HG03159 (cell line): Measurements from ENCODE around the gene UBALD2.
"Not testable (repeated sequence)": the region's sequence is repeated elsewhere in the genome, so short reads cannot be mapped to it uniquely, and the experiment has no call there.

Source experiments
- ATAC-seq: cut with Tn5 transposase; IDR thresholded peaks from one replicate; pipeline ENCODE4 v1.9.1; 2021; ENCODE audit warnings: mild to moderate bottlenecking, moderate library complexity; ENCODE audit not compliant: unreplicated experiment

Gene UBALD2

DNA sequence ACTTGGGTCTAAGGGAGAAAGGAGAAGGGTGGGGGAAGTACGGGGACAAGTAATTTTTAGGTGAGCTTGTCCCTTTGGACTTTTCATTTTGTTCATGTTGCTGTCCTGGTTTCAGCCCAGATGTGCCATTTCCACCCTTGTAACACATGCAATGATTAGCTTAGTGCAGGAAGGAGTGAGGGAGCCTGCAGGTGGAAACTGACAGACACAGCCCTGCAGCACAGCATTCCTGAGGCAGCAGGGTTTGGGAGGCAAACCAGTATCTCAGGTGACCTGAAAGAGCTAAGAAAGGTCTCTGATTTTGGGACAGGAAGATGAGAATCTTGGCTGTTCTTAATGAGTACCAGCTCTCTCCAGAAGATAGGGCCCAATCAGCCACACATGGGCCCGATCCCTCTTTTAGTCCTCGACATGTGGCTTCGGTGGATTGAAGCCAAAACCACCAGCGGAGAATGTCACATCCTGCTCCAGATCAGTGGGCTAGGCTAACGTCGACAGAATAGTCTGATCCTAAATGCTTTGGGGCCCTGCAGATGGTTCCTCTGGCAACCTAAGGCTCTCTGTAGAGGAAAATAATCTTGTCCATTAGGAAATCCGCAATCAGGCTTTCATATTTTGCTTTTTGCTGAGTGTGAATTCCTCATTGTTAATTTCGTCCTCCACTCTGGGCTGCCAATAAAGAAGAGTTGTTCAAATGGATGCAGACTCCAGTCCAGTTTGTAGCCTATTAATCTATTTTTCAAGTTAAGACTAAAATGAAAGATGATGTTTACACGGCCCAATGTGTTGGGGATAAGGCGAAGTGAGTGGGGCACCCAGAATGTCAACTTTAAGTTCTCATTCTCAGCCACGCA is 21.1 kb upstream of the UBALD2 start:
- no peak for ATAC-seq

DNA sequence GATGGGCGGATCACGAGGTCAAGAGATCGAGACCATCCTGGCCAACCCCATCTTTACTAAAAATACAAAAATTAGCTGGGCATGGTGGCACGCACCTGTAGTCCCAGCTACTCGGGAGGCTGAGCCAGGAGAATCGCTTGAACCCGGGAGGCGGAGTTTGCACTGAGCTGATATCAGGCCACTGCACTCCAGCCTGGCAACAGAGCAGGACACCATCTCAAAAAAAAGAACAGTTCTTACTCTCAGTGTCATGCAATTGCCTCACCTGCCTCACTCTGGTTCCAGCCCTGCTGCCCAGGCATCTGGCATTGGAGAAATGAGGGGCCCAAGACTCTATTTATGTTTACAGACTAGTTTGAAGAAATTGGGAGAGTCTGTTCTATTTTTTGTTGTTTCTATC is 20.4 kb upstream of the UBALD2 start:
- ATAC-seq = not testable (repeated sequence)

DNA sequence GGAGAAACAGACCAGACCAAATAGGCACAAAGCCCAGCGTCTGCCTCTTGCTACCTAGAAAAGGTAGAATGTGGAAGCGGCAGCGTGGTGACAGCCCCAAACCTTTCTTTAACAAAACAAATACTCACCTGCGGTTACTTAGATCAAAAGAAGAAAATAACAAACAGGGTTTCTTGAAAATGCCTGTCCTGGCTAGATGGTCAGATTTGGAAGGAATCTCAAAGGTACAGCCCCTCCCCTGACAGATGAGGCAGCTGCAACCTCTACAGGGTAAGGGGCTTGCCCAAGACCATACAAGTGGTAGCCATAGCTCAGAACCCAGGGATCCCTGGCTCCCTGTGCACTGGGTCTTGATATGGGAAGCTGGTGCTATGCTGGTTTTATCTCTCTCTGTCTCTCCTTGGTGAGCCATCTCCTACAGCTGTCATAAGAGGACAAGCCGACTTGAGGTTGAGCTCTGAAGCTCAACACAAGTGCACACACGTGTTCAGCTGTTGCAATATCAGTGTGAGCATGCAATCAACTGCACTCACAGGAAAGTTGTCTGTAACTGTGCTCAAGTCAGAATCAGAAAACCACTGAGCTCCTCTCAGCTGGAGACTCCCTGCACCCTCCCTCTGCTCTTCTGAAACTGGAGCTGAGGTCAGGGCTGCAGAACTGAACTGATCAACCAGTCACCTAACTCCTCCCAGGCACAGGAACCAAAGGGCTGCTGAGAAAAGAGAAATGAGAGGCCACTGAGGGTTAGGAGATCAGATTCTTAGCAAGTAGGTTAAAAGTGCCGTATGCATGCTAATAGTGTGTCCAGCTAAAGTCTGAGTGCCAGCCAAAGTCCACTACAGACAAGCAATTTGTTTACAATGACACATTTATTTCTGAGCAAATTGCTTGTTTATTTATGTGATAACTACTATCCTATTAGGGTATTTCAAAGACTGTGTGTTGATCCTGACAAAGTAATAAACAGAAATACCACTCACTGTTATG is 18.8 kb upstream of the UBALD2 start:
- peak; percentile 91 for ATAC-seq

DNA sequence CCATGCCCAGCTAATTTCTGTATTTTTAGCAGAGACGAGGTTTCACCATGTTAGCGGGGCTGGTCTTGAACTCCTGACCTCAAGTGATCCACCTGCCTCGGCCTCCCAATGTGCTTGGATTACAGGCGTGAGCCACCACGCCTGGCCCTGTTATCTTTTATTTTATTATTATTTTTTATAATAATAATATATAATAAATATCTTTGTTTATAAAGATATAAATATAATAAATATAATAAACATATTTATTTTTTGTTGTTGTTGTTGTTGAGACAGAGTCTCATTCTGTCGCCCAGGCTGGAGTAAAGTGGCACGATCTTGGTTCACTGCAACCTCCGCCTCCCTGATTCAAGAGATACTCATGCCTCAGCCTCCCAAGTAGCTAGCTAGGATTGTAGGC is 17.8 kb upstream of the UBALD2 start:
- no peak for ATAC-seq

DNA sequence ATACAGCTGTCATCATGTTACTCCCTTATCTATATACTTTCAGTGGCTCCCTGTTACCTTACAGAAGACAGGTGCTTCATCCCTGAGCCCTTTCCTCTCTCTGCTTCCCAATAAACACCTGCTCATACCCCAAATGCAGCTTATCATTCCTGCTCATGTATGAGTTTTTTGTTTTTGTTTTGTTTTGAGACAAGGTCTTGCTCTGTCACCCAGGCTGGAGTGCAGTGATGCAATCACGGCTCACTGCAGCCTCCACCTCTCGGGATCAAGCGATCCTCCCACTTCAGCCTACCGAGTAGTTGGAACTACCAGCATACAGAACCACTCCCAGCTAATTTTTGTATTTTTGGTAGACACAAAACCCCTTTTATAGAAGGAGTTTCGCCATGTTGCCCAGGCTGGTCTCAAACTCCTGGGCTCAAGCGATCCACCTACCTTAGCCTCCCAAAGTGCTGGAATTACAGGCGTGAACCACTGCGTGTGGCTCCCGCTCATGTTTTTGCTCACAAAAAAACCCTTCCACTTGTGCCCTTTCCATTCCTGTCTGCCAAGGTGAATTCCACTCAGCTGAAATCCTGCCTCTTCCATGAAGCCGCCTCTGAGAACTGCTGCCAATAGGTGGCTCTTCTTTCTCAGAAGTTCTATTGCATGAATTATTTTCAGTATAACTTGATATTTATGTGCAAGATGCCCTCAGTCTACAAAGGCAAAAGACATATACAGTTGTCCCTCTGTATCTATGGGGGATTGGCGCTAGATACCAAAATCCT is 16.9 kb upstream of the UBALD2 start:
- ATAC-seq = no peak

DNA sequence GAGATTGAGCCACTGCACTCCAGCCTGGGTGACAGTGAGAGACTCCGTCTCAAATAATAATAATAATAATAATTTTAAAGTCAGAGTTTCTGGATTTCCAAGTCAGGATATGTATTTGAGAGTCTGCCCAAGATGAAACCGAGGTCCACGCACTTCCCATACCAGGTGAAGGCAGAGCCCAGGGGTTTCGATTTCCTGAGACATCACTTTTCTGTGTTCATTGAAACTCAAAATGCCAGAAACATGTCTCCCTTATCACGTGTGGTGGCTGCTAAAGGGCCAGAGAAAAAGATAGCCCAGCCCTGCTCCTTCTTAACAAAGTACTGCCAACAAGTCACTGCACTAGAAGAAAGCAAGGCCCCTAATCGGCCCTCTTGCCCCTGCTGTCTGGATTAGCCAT is 15.0 kb upstream of the UBALD2 start:
- no peak for ATAC-seq

DNA sequence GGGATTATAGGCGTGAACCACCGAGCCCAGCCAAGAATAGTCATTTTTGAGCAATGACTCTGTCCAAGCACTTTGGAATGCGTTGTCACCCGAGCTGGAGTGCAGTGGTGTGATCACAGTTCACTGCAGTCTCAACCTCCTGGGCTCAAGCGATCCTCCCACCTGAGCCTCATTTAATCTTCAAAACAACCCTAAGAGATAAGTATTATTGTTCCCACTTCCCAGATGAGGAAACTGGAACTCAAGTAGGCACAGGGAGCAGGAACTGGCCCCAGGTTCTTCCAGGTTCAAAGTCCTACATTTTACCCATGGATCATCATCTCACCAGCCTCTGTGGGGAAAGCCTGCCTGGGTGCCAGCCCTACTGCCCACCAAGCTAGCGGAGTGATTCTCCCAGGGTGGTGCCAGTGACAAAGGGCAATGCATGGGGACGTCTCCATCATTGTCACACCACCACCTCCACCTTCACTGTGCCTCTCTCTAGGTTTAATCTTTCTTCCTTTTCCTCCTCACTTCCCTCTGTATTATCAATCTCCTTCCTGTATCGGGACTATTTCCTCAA is 13.6 kb upstream of the UBALD2 start:
- ATAC-seq = no peak

DNA sequence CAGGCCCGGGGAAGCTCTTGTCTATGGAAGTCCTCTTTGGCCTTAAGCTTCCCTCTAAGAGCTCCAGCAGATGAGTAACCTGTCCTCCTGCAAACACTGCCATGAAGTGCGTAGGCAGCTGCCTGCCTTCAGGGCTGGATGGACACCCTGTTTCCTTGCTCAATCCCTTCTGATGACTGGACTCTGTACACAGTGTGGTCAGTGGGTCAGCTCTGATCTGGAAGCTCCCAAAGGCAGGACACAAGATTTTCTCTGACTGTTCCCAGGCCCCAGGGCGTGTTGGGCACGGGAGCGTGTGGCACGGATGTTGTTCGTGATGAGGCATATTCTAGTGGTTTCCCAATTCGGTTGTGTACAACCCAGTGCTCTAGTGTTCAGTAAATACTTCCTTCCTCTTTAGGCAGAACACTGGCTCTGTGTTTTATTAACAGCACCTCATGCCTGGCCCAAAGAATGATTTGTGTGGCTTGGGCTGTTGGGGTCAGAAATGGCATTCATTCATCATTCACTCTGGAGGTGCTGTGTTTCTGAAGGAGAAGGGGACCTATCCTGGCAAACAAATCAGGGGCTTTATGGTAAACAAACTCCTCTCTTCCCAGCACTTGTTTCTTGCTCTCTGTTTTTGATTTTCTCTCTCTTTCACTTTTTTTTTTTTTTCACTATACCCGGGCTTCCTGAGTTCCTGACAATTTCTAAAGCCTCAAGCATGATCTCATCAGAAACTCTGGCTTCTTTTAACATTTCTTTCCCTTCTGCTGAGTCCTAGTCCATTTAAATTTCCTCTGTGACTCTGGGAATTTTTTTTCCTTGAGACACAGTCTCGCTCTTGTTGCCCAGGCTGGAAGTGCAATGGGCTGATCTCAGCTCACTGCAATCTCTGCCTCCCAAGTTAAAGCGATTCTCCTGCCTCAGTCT is 12.9 kb upstream of the UBALD2 start:
- no peak for ATAC-seq

DNA sequence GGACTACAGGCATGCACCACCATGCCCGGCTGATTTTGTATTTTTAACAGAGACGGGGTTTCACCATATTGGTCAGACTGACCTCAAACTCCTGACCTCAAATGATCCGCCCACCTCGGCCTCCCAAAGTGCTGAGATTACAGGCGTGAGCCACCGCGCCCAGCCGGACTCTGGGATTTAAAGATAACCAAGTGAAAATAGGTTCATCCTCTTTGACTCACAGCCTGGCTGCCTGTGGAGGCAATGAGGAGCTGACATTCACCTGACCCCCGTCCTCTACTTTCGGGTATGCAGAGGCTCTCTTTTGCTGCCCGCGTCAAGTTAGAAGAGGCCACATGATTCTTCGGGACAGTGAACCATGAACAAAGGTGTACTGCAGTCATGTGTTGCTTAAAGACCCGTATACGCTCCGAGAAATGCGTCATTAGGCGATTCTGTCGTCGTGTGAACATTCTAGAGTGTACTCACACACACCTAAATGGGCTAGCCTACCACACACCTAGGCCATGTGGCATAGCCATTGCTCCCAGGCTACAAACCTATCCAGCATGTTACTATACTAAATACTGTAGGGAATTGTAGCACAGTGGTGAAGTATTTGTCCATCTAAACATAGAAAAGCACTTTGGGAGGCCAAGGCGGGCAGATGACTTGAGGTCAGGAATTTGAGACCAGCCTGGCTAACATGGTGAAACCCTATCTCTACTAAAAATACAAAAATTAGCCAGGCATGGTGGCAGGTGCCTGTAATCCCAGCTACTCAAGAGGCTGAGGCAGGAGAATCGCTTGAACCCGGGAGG is 12.0 kb upstream of the UBALD2 start:
- ATAC-seq = not testable (repeated sequence)

DNA sequence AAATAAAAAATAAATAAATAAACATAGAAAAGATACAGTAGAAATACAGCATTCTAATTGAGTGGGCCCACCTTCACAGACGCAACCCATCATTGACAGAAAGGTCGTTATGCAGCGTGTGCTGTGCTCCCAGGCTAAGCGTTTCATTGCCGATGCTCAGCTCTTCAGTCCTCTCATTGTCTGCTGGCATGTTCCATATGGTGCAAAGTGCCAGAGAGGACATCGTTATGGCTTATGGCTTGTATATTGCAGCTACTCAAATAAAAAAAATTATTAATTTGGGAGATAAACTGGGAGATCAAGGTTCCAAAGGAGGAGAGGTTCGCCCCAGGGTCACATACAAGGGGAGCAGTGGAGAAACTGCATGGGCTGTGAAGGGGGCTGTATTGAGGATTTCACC is 11.3 kb upstream of the UBALD2 start:
- no peak for ATAC-seq

DNA sequence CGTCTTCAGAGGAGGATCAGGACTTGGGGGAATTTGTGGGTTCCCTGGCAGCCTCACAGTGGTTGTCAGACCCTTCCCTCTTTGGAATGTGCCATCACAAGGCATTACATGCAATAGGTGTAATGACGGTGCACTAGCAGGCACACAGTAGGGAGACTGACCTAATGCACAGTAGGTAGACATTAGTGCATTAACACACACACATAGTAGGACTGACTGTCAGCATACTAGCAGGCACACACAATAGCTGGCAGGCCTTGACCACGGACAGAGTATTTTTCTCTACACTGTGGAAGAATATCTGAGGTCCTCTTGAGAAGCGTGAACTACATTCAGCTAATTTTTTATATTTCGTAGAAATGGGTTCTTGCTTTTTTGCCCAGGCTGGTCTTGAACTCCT is 10.9 kb upstream of the UBALD2 start:
- ATAC-seq = no peak

DNA sequence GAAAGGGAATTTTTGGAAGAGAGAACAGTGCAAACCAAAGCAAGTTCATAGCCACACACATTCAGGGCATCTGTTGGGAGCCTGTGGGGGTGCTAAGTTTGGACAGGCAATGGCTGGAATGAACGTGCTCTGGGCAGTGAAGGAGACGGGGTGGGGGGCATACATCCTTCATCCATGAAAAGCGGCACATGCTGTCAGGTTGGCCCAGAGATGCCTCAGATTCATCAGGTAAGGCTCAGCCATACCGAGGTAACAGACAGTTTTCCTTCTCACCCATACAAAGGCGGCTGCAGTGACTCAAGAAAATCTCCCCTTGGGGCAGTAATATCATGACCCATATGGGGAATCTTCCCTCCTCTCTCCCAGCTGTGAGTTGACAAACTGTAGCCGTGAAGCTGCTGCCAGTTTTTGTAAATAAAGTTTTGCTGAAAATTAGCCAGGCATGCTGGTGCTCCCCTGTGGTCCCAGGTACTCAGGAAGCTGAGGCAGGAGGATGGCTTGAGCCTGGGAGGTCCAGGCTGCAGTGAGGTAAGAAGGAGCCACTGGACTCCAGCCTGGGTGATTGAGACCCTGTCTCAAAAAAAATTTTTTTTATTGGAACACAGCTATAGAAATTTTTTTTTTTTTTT is 9.2 kb upstream of the UBALD2 start:
- ATAC-seq = no peak

DNA sequence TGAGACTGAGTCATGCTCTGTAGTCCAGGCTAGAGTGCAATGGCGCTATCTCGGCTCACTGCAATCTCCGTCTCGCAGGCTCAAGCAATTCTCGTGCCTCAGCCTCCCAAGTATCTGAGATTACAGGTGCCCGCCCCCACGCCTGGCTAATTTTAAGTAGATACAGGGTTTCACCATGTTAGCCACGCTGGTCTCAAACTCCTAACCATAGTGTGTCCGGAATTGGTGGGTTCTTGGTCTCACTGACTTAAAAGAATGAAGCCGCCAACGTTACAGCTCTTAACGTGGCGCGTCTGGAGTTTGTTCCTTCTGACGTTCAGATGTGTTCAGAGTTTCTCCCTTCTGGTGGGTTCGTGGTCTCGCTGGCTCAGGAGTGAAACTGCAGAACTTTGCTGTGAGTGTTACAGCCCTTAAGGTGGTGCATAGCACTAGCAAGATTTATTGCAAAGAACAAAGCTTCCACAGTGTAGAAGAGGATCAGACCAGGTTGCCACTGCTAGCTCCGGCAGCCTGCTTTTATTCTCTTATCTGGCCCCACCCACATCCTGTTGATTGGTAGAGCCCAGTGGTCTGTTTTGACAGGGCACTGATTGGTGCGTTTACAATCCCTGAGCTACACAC is 8.6 kb upstream of the UBALD2 start:
- not testable (repeated sequence) for ATAC-seq

DNA sequence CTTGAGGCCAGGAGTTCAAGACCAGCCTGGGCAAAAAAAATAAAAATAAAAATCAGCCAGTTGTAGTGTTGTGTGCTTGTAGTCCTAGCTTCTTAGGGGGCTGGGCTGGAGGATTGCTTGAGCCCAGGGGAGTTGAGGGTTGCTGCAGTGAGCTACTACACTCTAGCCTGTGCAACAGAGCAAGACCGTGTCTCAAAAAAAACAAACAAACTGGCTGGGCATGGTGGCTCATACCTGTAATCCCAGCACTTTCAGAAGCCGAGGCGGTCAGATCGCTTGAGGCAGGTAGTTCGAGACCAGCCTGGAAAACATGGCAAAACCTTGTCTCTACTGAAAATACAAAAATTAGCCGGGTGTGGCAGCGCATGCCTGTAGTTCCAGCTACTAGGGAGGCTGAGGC is 4.9 kb upstream of the UBALD2 start:
- no peak for ATAC-seq

DNA sequence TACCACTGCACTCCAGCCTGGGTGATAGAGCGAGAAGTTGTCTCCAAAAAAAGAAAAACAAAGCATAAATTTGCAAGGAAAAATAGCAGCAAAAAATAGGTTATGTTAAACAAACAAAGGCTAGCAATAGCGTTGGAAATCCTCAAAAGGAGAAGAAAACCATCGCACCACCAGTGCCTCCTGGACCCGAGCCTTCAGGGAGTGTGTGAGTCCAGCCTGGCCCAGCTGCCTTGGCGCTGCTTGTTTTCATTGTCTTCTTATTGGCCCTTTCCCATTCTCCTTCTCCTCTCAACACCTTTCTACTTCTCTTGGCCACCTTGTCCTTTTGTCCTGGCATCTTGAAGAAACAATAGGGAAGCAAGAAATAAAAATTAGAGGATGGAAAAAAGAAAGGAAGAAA is 4.5 kb upstream of the UBALD2 start:
- no peak for ATAC-seq

DNA sequence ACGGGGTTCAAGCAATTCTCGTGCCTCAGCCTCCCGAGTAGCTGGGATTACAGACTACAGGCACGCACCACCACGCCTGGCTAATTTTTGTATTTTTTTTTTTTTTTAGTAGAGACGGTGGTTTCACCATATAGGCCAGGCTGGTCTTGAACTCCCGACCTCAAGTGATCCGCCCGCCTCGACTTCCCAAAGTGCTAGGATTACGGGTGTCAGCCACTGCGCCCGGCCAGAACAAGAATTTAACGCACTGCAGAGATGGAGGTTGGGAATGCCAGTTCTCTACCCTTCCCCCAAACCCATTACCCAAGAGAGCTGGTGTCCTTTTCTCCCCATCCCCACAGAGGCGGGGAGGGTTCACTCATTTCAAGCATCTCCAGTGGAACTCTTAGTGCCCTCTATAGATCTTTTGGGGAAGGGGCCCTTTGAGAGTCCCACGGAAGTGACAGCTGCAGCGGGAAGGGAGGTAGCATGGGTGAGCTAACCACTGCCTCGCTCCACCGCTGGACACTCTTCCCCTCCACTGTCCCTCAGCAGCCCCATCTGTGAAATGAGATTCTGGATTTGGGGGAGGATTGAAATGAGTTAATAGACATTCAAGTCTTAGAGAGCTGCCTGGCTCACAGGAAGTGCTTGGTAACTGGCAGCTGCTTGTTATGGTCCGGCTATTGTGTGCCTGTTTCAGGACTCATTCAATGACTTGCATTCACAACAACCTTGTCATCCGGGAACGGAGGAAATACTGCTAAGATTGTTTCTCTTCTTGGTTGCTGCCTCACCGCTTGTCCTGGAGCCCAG is 3.5 kb upstream of the UBALD2 start:
- ATAC-seq = no peak

DNA sequence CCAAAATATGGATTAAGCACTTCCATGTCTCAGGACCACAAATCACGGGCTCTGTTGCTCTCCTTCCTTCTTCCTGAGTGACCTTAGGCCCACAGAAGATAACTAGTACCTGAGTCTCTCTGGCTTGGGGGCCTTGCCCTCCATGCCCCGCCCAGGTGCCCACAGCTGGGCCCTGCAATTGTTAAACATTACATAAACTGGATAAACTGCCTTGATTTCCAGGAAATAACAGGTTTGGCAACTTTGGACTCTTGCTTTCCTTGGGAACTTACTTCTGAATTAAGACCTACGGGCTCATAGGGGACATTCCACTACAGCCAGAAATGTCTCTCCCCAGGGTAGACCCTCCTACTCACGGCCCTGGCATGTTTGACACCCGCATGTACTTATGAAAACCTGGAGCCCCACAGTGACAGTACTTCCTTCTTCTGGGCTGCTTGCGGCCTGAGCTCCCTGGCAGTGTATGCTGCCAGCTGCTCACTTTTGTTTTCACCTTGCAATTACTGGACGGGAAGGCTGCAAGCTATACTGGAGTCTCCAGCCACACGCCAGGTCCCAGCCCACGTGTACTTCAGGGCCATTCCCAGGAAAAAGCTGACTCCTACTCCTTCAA is 2.3 kb upstream of the UBALD2 start:
- ATAC-seq = no peak
